K562 (cell line): ENCODE results near the gene SLC7A10. TPM values are rescaled to one million over a fixed set of nuclear protein-coding genes. Genes with fewer than 3 reads are reported as not detected.

Experiments
- ATAC-seq: fragments of 200-7000 bp; cut with Tn5 transposase; 3 replicates; pipeline ENCODE4 v1.9.1; 2020; ENCODE audit warnings: moderate library complexity
- BruUV-seq: library from RNA; stranded (reverse); fragments of 400-500 nt; replicated peaks from 2 replicates; lab custom pipeline; 2021; lab: Mats Ljungman, UMichigan
- CTCF ChIA-PET: fragments of 300-600 bp; formaldehyde crosslinking; extraction: SDS; loops from one replicate; lab custom pipeline; 2021; ENCODE audit warnings: low intra/inter-chr PET ratio; lab: Yijun Ruan, JAX
- POLR2A ChIA-PET: fragments of 300-600, 350-650 bp; sonication (Branson Sonifier 250); formaldehyde crosslinking; extraction: SDS; loops from one replicate; lab custom pipeline; 2021; ENCODE audit warnings: antibody characterized with exemption, inconsistent platforms; lab: Yijun Ruan, JAX
- DNase-seq, 4 experiments: peaks; one replicate each; pipeline versions ENCODE4 v3.0.0 to v3.0.0-alpha.2; 2011 to 2018; ENCODE audit warnings: low spot score in 3 of 4, mixed read lengths in 3 of 4; ENCODE audit errors: extremely low read depth in 1 of 4
- FAIRE-seq: peaks from 2 replicates; lab custom pipeline; 2011; peaks lifted over from hg19 to GRCh38; lab: Jason Lieb, UNC
- H2AFZ ChIP-seq: 2 replicates; pipeline ENCODE4 v1.6.0; 2011; ENCODE audit warnings: low read depth, low read length, control low read depth, inconsistent platforms
- H3K27ac ChIP-seq: fragments of 200-600 bp; 3 replicates; pipeline ENCODE4 v1.8.0; 2011; ENCODE audit warnings: low read depth, mild to moderate bottlenecking, control low read depth, inconsistent platforms, low read length, moderate library complexity, mixed read lengths; ENCODE audit errors: extremely low read depth
- H3K27me3 ChIP-seq, 2 experiments: fragments of 300-600 bp in 1 of 2; 2 replicates in 1 of 2; 3 replicates in 1 of 2; pipeline versions ENCODE4 v1.6.0 to v1.8.0; 2011; ENCODE audit warnings: inconsistent platforms in 2 of 2, low read length in 2 of 2, mild to moderate bottlenecking in 1 of 2, mixed read lengths in 1 of 2, moderate library complexity in 1 of 2; ENCODE audit not compliant: control insufficient read depth in 2 of 2, insufficient read depth in 2 of 2
- H3K36me3 ChIP-seq: fragments of 300-600 bp; 3 replicates; pipeline ENCODE4 v1.8.0; 2011; ENCODE audit warnings: mild to moderate bottlenecking, low read length, inconsistent platforms; ENCODE audit not compliant: control insufficient read depth, insufficient read depth
- H3K4me1 ChIP-seq, 2 experiments: fragments of 200-600 bp in 1 of 2; replicated peaks in 1 of 2; 2 replicates in 1 of 2; 3 replicates in 1 of 2; pipeline versions ENCODE4 v1.5.1 to v1.8.0; 2011; ENCODE audit warnings: inconsistent platforms in 2 of 2, low read length in 2 of 2, mild to moderate bottlenecking in 1 of 2, mixed read lengths in 1 of 2, moderate library complexity in 1 of 2; ENCODE audit not compliant: control insufficient read depth in 2 of 2, insufficient read depth in 2 of 2
- H3K4me2 ChIP-seq: 2 replicates; pipeline ENCODE4 v1.6.1; 2011; ENCODE audit warnings: low read length, control low read depth, inconsistent platforms, mixed read lengths; ENCODE audit not compliant: insufficient read depth
- H3K4me3 ChIP-seq: fragments of 200-600 bp; sonication (generic), shearing (Covaris generic); 2 replicates; pipeline ENCODE4 v1.5.1; 2016; ENCODE audit warnings: control low read depth, inconsistent platforms
- H3K79me2 ChIP-seq: fragments of 200-600 bp; 3 replicates; pipeline ENCODE4 v1.8.0; 2011; ENCODE audit warnings: low read length, inconsistent platforms; ENCODE audit not compliant: control insufficient read depth, insufficient read depth
- H3K9ac ChIP-seq, 2 experiments: 2 replicates each; pipeline versions ENCODE4 v1.6.0 to v1.6.1; 2011; ENCODE audit warnings: low read depth in 2 of 2, low read length in 2 of 2, control low read depth in 1 of 2, inconsistent platforms in 1 of 2, mild to moderate bottlenecking in 1 of 2, mixed read lengths in 1 of 2; ENCODE audit not compliant: insufficient read depth in 1 of 2
- H3K9me1 ChIP-seq: one replicate; pipeline ENCODE4 v1.6.0; 2011; ENCODE audit warnings: inconsistent platforms, mild to moderate bottlenecking, low read length, moderate library complexity; ENCODE audit not compliant: control insufficient read depth, insufficient read depth
- H3K9me3 ChIP-seq: replicated peaks from 2 replicates; pipeline ENCODE4 v1.5.1; 2011; ENCODE audit warnings: low read depth, low read length, inconsistent platforms; ENCODE audit not compliant: control insufficient read depth, insufficient read depth
- H4K20me1 ChIP-seq: replicated peaks from 2 replicates; pipeline ENCODE4 v1.6.1; 2011; ENCODE audit warnings: low read length, inconsistent platforms, mixed read lengths; ENCODE audit not compliant: control insufficient read depth, insufficient read depth
- ETV5 ChIP-seq: sonication (generic); formaldehyde crosslinking; IDR thresholded peaks from 2 replicates; pipeline ENCODE4 v1.4.0; 2020; ENCODE audit warnings: low read depth, mild to moderate bottlenecking, missing genetic modification reagents
- FOXK1 ChIP-seq: sonication (generic); formaldehyde crosslinking; IDR thresholded peaks from 2 replicates; pipeline ENCODE4 v1.8.0; 2022; ENCODE audit warnings: missing genetic modification reagents, mild to moderate bottlenecking, borderline replicate concordance
- FOXP4 ChIP-seq: sonication (generic); formaldehyde crosslinking; IDR thresholded peaks from 2 replicates; pipeline ENCODE4 v1.8.0; 2022; ENCODE audit warnings: mild to moderate bottlenecking, missing genetic modification reagents, borderline replicate concordance
- KAT7 ChIP-seq: sonication (generic); formaldehyde crosslinking; IDR thresholded peaks from 2 replicates; pipeline ENCODE4 v1.8.0; 2022; ENCODE audit warnings: missing genetic modification reagents, mild to moderate bottlenecking, borderline replicate concordance
- MITF ChIP-seq: IDR thresholded peaks from 2 replicates; pipeline ENCODE4 v1.6.1; 2014; ENCODE audit warnings: antibody characterized with exemption
- PCBP1 ChIP-seq: fragments of 200-400 bp; formaldehyde crosslinking; IDR thresholded peaks from 2 replicates; pipeline ENCODE4 v1.6.1; 2018; ENCODE audit warnings: mild to moderate bottlenecking, low read depth, low read length; ENCODE audit not compliant: poor library complexity, severe bottlenecking
- PHB2 ChIP-seq: fragments of 450-650 bp; IDR thresholded peaks from 2 replicates; pipeline ENCODE4 v1.6.1; 2017; ENCODE audit warnings: low read depth
- PML ChIP-seq: IDR thresholded peaks from 2 replicates; pipeline ENCODE4 v1.6.1; 2012; ENCODE audit warnings: low read length, inconsistent platforms
- PRMT5 ChIP-seq: sonication (generic); formaldehyde crosslinking; IDR thresholded peaks from 2 replicates; pipeline ENCODE4 v1.5.0; 2020; ENCODE audit warnings: missing genetic modification reagents
- RAD51 ChIP-seq: fragments of 450-650 bp; IDR thresholded peaks from 2 replicates; pipeline ENCODE4 v1.7.1; 2016; ENCODE audit warnings: low read depth, mild to moderate bottlenecking, borderline replicate concordance
- RBFOX2 ChIP-seq: fragments of 200-400 bp; formaldehyde crosslinking; IDR thresholded peaks from 2 replicates; pipeline ENCODE4 v1.6.1; 2017; ENCODE audit warnings: low read depth, mild to moderate bottlenecking, low read length, moderate library complexity
- RBM14 ChIP-seq: fragments of 200-400 bp; formaldehyde crosslinking; IDR thresholded peaks from 2 replicates; pipeline ENCODE4 v1.6.1; 2018; ENCODE audit warnings: low read depth, mild to moderate bottlenecking, low read length, moderate library complexity, borderline replicate concordance; ENCODE audit not compliant: insufficient read depth
- SMAD1 ChIP-seq: fragments of 150-350 bp; IDR thresholded peaks from 2 replicates; pipeline ENCODE4 v1.6.1; 2014; ENCODE audit warnings: low read length, low read depth; ENCODE audit not compliant: partially characterized antibody
- SRSF7 ChIP-seq: fragments of 200-400 bp; formaldehyde crosslinking; optimal IDR thresholded peaks from 2 replicates; pipeline ENCODE3; 2017; ENCODE audit warnings: mild to moderate bottlenecking, low read depth, low read length
- TRIM24 ChIP-seq, 2 experiments: fragments of 450-650 bp; IDR thresholded peaks; 2 replicates each; pipeline ENCODE4 v1.6.1; 2016
- YBX1 ChIP-seq: fragments of 450-650 bp; IDR thresholded peaks from 2 replicates; pipeline ENCODE4 v1.7.1; 2016; ENCODE audit warnings: mild to moderate bottlenecking
- ZBTB17 ChIP-seq: fragments of 450-650 bp; formaldehyde crosslinking; IDR thresholded peaks from 2 replicates; pipeline ENCODE4 v1.4.0; 2020; ENCODE audit warnings: mild to moderate bottlenecking
- ZNF589 ChIP-seq: fragments of 200-800 bp; sonication (Bioruptor generic); IDR thresholded peaks from 2 replicates; pipeline ENCODE4 v1.6.1; 2016; ENCODE audit warnings: low read depth, missing genetic modification characterization, missing compliant biosample characterization
- WGBS: fragments of 100-300 bp; shearing (Covaris generic); methylation state at CpG from one replicate; pipeline ENCODE4 v1.1.6; 2016; ENCODE audit warnings: low coverage, mixed read lengths; ENCODE audit not compliant: insufficient coverage; ENCODE audit errors: missing lambda C conversion rate; 5-methylcytosine and 5-hydroxymethylcytosine counted together
- in situ Hi-C: fragments of 300-500 bp; cut with MboI; formaldehyde crosslinking; loops from 4 replicates; pipeline ENCODE4 v1.15.0; 2018; ENCODE audit warnings: inconsistent platforms, mixed read lengths
- intact Hi-C: fragments of 100-400 bp; cut with micrococcal nuclease; formaldehyde crosslinking; loops from 2 replicates; pipeline ENCODE4 v1.14.2; 2022
- polyA plus RNA-seq, 8 experiments: library from polyadenylated mRNA; depleted of rRNA in 4 of 8; stranded (reverse) in 5 of 8; unstranded in 3 of 8; fragments of >200 nt; fragmentation: Nextera tagmentation in 2 of 8; fragmentation: Illumina TruSeq in 1 of 8; extraction: Ambion mirVana in 2 of 8; extraction: Trizol in 1 of 8; gene quantifications; 2 replicates each; pipeline versions ENCODE4 v1.2.1 to v1.2.3, GENCODE V29; 2011 to 2014; ENCODE audit warnings: inconsistent platforms in 1 of 8, missing spikeins in 1 of 8
- total RNA-seq, 7 experiments: library from RNA; depleted of rRNA in 6 of 7; stranded (reverse); fragments of >200 nt in 6 of 7; fragmentation: Illumina TruSeq in 2 of 7; extraction: Trizol in 2 of 7; gene quantifications; 2 replicates each; pipeline versions ENCODE4 v1.2.1 to v1.2.3, GENCODE V29; 2011 to 2021; ENCODE audit warnings: low replicate concordance in 1 of 7
- TF ChIP-seq, protein P1 (sequence below), 2 experiments: fragments of 200-800 bp in 1 of 2; sonication (Bioruptor generic) in 1 of 2; sonication (generic) in 1 of 2; formaldehyde crosslinking in 1 of 2; IDR thresholded peaks in 1 of 2; conservative IDR thresholded peaks in 1 of 2; 2 replicates each; pipeline versions ENCODE4 v1.5.0 to v1.6.1; 2016 to 2020; ENCODE audit warnings: missing compliant biosample characterization in 1 of 2, missing genetic modification characterization in 1 of 2, missing genetic modification reagents in 1 of 2

The SLC7A10 gene
- total and polyA plus RNA-seq, 9 of the 15 experiments (the other 6 are each of a cell fraction or from before 2014, with no cell fraction given) = 0.07 TPM; not detected in 8

GRCh38 chr19:33266974-33267484 lies 41.4 kb upstream of the SLC7A10 start:
- intact Hi-C loops = no loop called here
- BruUV-seq = no TSS peak
- in situ Hi-C loops = no loop called here
- no peak for FAIRE-seq
- ChIA-PET POLR2A (interaction anchor here (0.6 to 1.4 kb wide), 2 partner anchors 9 to 67 kb away, joined by 3 to 5 read pairs; no protein-coding TSS in a partner anchor), CTCF (no interaction called here)
- Histone ChIP-seq H3K27me3 (peaks cover 2 to 61% of the 10 kb centered on the region in 2 experiments; a peak in 4 of 5 replicates), H3K27ac (no peak overlapping the region), H3K79me2 (no peaks in the 10 kb centered on the region), H3K9me3 (no peaks in the 10 kb centered on the region), H4K20me1 (0 out of 2 replicates have a peak, but pooled peaks cover 4% of the 10 kb centered on the region), H3K4me3 (no peak overlapping the region), H3K4me1 (peaks cover 5 to 29% of the 10 kb centered on the region in 2 experiments; a peak in 4 of 5 replicates), H3K4me2 (no peak overlapping the region), H3K9ac (no peak overlapping the region), H3K36me3 (no peaks in the 10 kb centered on the region), H3K9me1 (no peaks in the 10 kb centered on the region), H2AFZ (no peak overlapping the region)
- no peak for DNase-seq
- WGBS = 17% methylated on average over 13 of the region's 20 CpGs
- no peak for TF ChIP-seq ZBTB17
- TF ChIP-seq YBX1 = no peak
- no peak for TF ChIP-seq TRIM24 (IDR thresholded peaks at IDR 0.05)
- TF ChIP-seq SMAD1 = no peak
- TF ChIP-seq RAD51 = no peak
- no peak for TF ChIP-seq PRMT5 (CRISPR knock-in tag)
- no peak for TF ChIP-seq PML
- no peak for TF ChIP-seq KAT7 (CRISPR knock-in tag)
- TF ChIP-seq PCBP1 = no peak
- TF ChIP-seq FOXK1 (CRISPR knock-in tag) = no peak
- TF ChIP-seq ZNF589 (CRISPR knock-in tag) = no peak
- no peak for TF ChIP-seq FOXP4 (CRISPR knock-in tag)
- TF ChIP-seq SRSF7 = no peak
- TF ChIP-seq, protein P1, sequence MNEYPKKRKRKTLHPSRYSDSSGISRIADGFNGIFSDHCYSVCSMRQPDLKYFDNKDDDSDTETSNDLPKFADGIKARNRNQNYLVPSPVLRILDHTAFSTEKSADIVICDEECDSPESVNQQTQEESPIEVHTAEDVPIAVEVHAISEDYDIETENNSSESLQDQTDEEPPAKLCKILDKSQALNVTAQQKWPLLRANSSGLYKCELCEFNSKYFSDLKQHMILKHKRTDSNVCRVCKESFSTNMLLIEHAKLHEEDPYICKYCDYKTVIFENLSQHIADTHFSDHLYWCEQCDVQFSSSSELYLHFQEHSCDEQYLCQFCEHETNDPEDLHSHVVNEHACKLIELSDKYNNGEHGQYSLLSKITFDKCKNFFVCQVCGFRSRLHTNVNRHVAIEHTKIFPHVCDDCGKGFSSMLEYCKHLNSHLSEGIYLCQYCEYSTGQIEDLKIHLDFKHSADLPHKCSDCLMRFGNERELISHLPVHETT (CRISPR knock-in tag; conservative IDR thresholded peaks at IDR 0.05 in 1 of 2, IDR thresholded peaks at IDR 0.05 in 1 of 2) = no peak
- no peak for TF ChIP-seq RBFOX2
- no peak for TF ChIP-seq PHB2
- TF ChIP-seq MITF = no peak
- TF ChIP-seq RBM14 = no peak
- no peak for TF ChIP-seq ETV5 (CRISPR knock-in tag)
- ATAC-seq = no peak
